ENCODE data around the gene MIEN1.

DNA sequence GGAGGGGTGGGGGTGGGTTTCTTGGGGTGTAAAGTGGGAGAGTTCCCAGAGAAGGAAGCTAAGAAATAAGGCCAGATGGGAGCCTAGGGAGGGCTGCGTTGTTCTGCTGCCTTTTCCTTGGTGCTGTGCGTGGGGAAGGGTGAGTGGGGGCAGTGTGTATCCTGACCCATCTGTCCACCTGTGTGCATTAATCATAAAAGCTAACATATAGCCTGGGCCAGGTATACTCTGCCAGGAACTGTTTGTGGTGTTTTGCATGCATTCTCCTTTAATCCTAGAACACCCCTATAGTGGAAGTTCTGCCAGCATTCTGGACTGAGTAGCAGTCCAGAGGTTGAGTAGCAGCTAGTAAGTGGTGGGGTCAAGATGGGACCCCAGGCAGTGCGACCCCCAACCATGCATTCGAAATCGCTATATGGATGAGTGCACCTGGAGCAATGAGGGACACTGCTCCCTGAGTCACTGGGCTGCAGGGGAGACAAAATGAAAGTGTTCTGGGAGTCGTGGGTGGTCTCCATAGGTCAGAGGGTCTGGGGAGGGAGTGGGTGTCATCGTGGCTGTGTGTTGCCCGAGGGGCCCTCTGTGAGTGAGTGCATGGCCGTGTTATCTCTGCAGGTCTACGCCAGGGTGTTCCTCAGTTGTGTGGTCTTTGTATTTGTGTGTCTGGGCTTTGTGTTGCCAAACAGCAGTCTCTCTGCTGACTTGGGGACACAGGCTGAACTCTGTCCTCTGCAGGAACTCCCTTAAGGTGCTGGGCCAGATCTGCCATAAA lies 29.1 kb downstream of the MIEN1 start:
- TF ChIP-seq GATA2 (IDR thresholded peaks at IDR 0.05; ENCODE audit: low read depth, low read length) (no peak), GATA3 (IDR thresholded peaks at IDR 0.05; ENCODE audit: low read depth, low read length) (no peak)
